OCI-LY3 (cell line): Measurements from ENCODE around the gene GSTT2B.

Source experiments
- EZH2phosphoT487 ChIP-seq: fragments of 200-600 bp; shearing (Covaris generic); IDR thresholded peaks from 2 replicates; pipeline ENCODE4 v1.6.1; 2018; ENCODE audit warnings: antibody characterized with exemption, mixed run types, low read depth
- TF ChIP-seq, protein P1 (sequence below): fragments of 200-600, 300-600 bp; sonication (generic); IDR thresholded peaks from 2 replicates; pipeline ENCODE4 v1.5.1; 2014; ENCODE audit warnings: antibody characterized with exemption, low read length, low read depth

DNA sequence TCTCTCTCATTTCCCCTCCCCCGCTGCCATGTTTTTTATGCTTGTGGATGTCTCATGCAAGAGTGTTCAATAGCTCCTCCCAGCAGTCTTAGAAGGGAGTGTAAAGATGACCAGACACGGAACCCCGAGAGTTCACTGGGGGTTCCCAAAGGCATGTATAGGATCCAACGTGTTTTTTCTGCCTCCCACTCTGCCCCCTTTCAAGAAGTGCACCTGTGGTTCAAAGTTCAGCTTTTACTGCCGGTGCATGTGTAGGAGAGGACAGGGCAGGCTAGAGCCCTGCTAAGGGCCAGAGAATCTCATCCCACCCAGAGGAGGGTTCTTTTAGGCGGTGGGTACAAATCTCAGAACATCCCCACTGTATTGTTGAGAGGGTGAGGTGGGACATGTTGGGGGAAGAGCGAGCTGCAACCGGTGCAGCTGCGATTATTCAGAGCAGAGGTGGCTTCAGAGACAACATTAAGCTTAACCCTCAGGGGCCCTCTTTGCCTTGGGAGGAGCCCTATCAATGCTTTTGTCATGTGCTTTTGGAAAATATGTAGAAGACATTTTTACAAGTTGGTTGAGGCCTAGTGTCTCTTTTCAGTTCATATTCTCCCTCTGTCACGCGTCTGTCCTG is 52.3 kb downstream of the GSTT2B start:
- TF ChIP-seq, protein P1, sequence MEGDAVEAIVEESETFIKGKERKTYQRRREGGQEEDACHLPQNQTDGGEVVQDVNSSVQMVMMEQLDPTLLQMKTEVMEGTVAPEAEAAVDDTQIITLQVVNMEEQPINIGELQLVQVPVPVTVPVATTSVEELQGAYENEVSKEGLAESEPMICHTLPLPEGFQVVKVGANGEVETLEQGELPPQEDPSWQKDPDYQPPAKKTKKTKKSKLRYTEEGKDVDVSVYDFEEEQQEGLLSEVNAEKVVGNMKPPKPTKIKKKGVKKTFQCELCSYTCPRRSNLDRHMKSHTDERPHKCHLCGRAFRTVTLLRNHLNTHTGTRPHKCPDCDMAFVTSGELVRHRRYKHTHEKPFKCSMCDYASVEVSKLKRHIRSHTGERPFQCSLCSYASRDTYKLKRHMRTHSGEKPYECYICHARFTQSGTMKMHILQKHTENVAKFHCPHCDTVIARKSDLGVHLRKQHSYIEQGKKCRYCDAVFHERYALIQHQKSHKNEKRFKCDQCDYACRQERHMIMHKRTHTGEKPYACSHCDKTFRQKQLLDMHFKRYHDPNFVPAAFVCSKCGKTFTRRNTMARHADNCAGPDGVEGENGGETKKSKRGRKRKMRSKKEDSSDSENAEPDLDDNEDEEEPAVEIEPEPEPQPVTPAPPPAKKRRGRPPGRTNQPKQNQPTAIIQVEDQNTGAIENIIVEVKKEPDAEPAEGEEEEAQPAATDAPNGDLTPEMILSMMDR = no peak
- TF ChIP-seq EZH2phosphoT487 = no peak
